WERI-Rb-1 (cell line): ENCODE data around the gene B3GALT5.

Source experiments
- DNase-seq: peaks from one replicate; pipeline ENCODE4 v3.0.0-alpha.2; 2020
- H3K27ac ChIP-seq: fragments of 250-450 bp; sonication (Bioruptor Pico); 2 replicates; pipeline ENCODE4 v1.5.1; 2020; ENCODE audit warnings: mild to moderate bottlenecking, moderate library complexity
- H3K27me3 ChIP-seq: fragments of 250-450 bp; sonication (Bioruptor Pico); 2 replicates; pipeline ENCODE4 v1.5.1; 2021; ENCODE audit warnings: mild to moderate bottlenecking, low read depth, moderate library complexity; ENCODE audit not compliant: insufficient read depth, severe bottlenecking
- H3K36me3 ChIP-seq: fragments of 250-450 bp; sonication (Bioruptor Pico); 2 replicates; pipeline ENCODE4 v1.5.1; 2020; ENCODE audit warnings: mild to moderate bottlenecking, moderate library complexity
- H3K4me3 ChIP-seq: 2 replicates; pipeline ENCODE4 v1.5.1; 2011; ENCODE audit warnings: low read depth, mild to moderate bottlenecking, control low read depth, low read length
- H3K9me3 ChIP-seq: fragments of 250-450 bp; sonication (Bioruptor Pico); 2 replicates; pipeline ENCODE4 v1.5.1; 2021; ENCODE audit warnings: mild to moderate bottlenecking, moderate library complexity; ENCODE audit not compliant: severe bottlenecking
- CTCF ChIP-seq: IDR thresholded peaks from 2 replicates; pipeline ENCODE4 v1.5.1; 2011; ENCODE audit warnings: low read depth, mild to moderate bottlenecking, control low read depth, inconsistent platforms, low read length

The B3GALT5 gene

GRCh38 chr21:39705849-39706248 lies 93.1 kb downstream of the B3GALT5 start:
- TF ChIP-seq CTCF: no peak
- no peak overlapping the region for H3K4me3 ChIP-seq
- no peaks in the 10 kb centered on the region for H3K36me3 ChIP-seq
- no peak for DNase-seq
- peaks cover 6% of the 10 kb centered on the region for H3K9me3 ChIP-seq
- H3K27me3 ChIP-seq: no peaks in the 10 kb centered on the region
- no peak overlapping the region for H3K27ac ChIP-seq

- no peak overlapping the region for H3K4me3 ChIP-seq
- no peaks in the 10 kb centered on the region for H3K36me3 ChIP-seq
- no peak for TF ChIP-seq CTCF
- peaks cover 7% of the 10 kb centered on the region for H3K9me3 ChIP-seq
- no peaks in the 10 kb centered on the region for H3K27me3 ChIP-seq
- H3K27ac ChIP-seq: no peak overlapping the region
- no peak for DNase-seq
These were observed 94.6 kb downstream of the B3GALT5 start for GRCh38 chr21:39707316-39707715.

GRCh38 chr21:39710866-39711265 lies 98.1 kb downstream of the B3GALT5 start:
- no peaks in the 10 kb centered on the region for H3K36me3 ChIP-seq
- no peak overlapping the region for H3K4me3 ChIP-seq
- no peak for TF ChIP-seq CTCF
- no peaks in the 10 kb centered on the region for H3K27me3 ChIP-seq
- H3K27ac ChIP-seq: no peak overlapping the region
- no peak for DNase-seq
- H3K9me3 ChIP-seq: peaks cover 2% of the 10 kb centered on the region

GRCh38 chr21:39712273-39712672 lies 99.5 kb downstream of the B3GALT5 start:
- Histone ChIP-seq H3K27me3 (no peaks in the 10 kb centered on the region), H3K27ac (no peak overlapping the region), H3K36me3 (no peaks in the 10 kb centered on the region), H3K9me3 (peaks cover 2% of the 10 kb centered on the region), H3K4me3 (no peak overlapping the region)
- no peak for DNase-seq
- TF ChIP-seq CTCF: no peak

- H3K9me3 ChIP-seq: peaks cover 2% of the 10 kb centered on the region
- no peak overlapping the region for H3K27ac ChIP-seq
- peak; percentile 68 for TF ChIP-seq CTCF
- no peak overlapping the region for H3K4me3 ChIP-seq
- no peaks in the 10 kb centered on the region for H3K36me3 ChIP-seq
- no peaks in the 10 kb centered on the region for H3K27me3 ChIP-seq
- peak; percentile 62 for DNase-seq
These were observed 100.2 kb downstream of the B3GALT5 start for GRCh38 chr21:39712976-39713375.

- no peaks in the 10 kb centered on the region for H3K27me3 ChIP-seq
- DNase-seq: no peak
- no peak overlapping the region for H3K27ac ChIP-seq
- no peak for TF ChIP-seq CTCF
- peaks cover 2% of the 10 kb centered on the region for H3K9me3 ChIP-seq
- no peaks in the 10 kb centered on the region for H3K36me3 ChIP-seq
- H3K4me3 ChIP-seq: no peak overlapping the region
These were observed 101.2 kb downstream of the B3GALT5 start for GRCh38 chr21:39713905-39714304.
